Vagina (tissue), 2 donors: ENCODE results near the gene SLC39A11. TPM values are rescaled to one million over a fixed set of nuclear protein-coding genes. Genes with fewer than 3 reads are reported as not detected.
"Not testable (repeated sequence)": the region's sequence is repeated elsewhere in the genome, so short reads cannot be mapped to it uniquely, and the experiment has no call there.

Experiments
- DNase-seq, 2 donors: peaks; one replicate each; pipeline ENCODE4 v3.0.0-alpha.2; 2017; ENCODE audit errors: extremely low spot score in 2 of 2
- H3K27ac ChIP-seq: fragments of 200-600 bp; sonication (generic); one replicate; pipeline ENCODE4 v1.5.1; 2019
- H3K27me3 ChIP-seq: fragments of 200-600 bp; sonication (generic); one replicate; pipeline ENCODE4 v1.5.1; 2019
- H3K36me3 ChIP-seq, 2 donors: fragments of 200-600 bp; sonication (generic); one replicate each; pipeline ENCODE4 v1.5.1; 2017 to 2019
- H3K4me1 ChIP-seq: fragments of 200-600 bp; sonication (generic); one replicate; pipeline ENCODE4 v1.5.1; 2019
- H3K4me3 ChIP-seq, 2 donors: fragments of 200-600 bp; sonication (generic); 1 replicate in 1 of 2; 2 replicates in 1 of 2; pipeline ENCODE4 v1.5.1; 2016 to 2019
- H3K9me3 ChIP-seq: fragments of 200-600 bp; sonication (generic); one replicate; pipeline ENCODE4 v1.5.1; 2019
- POLR2A ChIP-seq, 2 donors: fragments of 450-650 bp; IDR thresholded peaks; one replicate each; pipeline ENCODE4 v1.6.1; 2017; ENCODE audit warnings: antibody characterized with exemption in 2 of 2, mild to moderate bottlenecking in 2 of 2, moderate library complexity in 2 of 2
- POLR2AphosphoS5 ChIP-seq, 2 donors: sonication (generic); formaldehyde crosslinking; IDR thresholded peaks; one replicate each; pipeline ENCODE4 v1.9.0; 2017; ENCODE audit warnings: antibody characterized with exemption in 2 of 2, mild to moderate bottlenecking in 2 of 2, low read depth in 1 of 2; ENCODE audit not compliant: insufficient read depth in 1 of 2
- intact Hi-C: fragments of 100-400 bp; cut with DNase I; formaldehyde crosslinking; loops from one replicate; pipeline ENCODE4 v1.15.1; 2023
- total RNA-seq: library from RNA; depleted of rRNA; stranded (reverse); fragments of >200 nt; gene quantifications from one replicate; pipeline ENCODE4 v1.2.3, GENCODE V29; 2016
- TF ChIP-seq, protein P1 (sequence below), 3 experiments: fragments of 450-650 bp in 2 of 3; fragments of 200-600 bp in 1 of 3; sonication (generic) in 1 of 3; IDR thresholded peaks; one replicate each; pipeline ENCODE4 v1.5.1; 2017 to 2019; ENCODE audit warnings: antibody characterized with exemption in 3 of 3, mild to moderate bottlenecking in 2 of 3, moderate library complexity in 2 of 3

The SLC39A11 gene
- total RNA-seq, 1 donor from 2014 or later, result 22.6 TPM

DNA sequence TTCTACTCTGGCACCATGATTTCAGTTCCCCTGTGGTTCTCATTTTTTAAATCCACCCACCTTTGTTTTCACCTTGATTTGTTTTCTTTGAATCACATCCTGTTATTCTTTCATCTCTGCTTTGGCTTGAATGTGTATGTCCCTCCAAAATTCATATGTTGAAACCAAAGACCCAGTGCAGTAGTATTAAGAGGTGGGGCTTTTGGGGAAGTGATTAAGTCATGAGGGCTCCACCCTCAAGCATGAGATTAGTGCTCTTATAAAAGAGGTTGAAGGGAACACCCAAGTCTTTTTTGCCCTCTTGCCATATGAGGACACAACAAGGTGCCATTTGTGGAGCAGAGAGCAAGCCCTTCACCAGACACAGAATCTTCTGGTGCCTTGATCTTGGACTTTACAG lies 382.3 kb downstream of the SLC39A11 start:
- intact Hi-C loops, result no loop called here

DNA sequence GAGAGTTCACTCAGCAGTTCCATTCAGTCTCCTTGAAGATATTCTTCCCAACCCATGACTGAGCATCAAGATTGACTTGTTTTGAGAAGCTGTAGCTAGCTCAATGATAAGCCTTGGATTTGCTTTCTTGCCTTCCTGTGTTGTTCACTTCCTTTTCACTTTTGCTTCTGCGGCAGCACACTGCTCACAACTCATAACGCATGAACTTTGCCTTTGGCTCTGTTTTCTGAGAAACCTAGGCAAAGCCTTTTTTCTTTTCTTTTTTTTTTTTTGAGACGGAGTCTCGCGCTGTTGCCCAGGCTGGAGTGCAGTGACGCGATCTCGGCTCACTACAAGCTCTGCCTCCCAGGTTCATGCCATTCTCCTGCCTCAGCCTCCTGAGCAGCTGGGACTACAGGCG lies 383.8 kb downstream of the SLC39A11 start:
- H3K4me1 ChIP-seq, intact Hi-C loops, H3K4me3 ChIP-seq, H3K27me3 ChIP-seq, H3K27ac ChIP-seq, H3K36me3 ChIP-seq, H3K9me3 ChIP-seq, DNase-seq: not testable (repeated sequence)

More for the DNA sequence above, 382.3 kb downstream of the SLC39A11 start:
- no peak for DNase-seq
- TF ChIP-seq POLR2A (IDR thresholded peaks at IDR 0.05) (no peak), POLR2AphosphoS5 (IDR thresholded peaks at IDR 0.05; ENCODE audit: insufficient read depth in 1 of 2, low read depth in 1 of 2) (peak in 1 of 2 donors; percentile 49)
- TF ChIP-seq, protein P1, sequence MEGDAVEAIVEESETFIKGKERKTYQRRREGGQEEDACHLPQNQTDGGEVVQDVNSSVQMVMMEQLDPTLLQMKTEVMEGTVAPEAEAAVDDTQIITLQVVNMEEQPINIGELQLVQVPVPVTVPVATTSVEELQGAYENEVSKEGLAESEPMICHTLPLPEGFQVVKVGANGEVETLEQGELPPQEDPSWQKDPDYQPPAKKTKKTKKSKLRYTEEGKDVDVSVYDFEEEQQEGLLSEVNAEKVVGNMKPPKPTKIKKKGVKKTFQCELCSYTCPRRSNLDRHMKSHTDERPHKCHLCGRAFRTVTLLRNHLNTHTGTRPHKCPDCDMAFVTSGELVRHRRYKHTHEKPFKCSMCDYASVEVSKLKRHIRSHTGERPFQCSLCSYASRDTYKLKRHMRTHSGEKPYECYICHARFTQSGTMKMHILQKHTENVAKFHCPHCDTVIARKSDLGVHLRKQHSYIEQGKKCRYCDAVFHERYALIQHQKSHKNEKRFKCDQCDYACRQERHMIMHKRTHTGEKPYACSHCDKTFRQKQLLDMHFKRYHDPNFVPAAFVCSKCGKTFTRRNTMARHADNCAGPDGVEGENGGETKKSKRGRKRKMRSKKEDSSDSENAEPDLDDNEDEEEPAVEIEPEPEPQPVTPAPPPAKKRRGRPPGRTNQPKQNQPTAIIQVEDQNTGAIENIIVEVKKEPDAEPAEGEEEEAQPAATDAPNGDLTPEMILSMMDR (IDR thresholded peaks at IDR 0.05), result no peak
- no peaks in the 10 kb centered on the region for H3K36me3 ChIP-seq
- H3K4me1 ChIP-seq, result no peaks in the 10 kb centered on the region
- no peak overlapping the region for H3K27ac ChIP-seq
- no peak overlapping the region for H3K4me3 ChIP-seq
- H3K27me3 ChIP-seq, result no peaks in the 10 kb centered on the region
- no peaks in the 10 kb centered on the region for H3K9me3 ChIP-seq

DNA sequence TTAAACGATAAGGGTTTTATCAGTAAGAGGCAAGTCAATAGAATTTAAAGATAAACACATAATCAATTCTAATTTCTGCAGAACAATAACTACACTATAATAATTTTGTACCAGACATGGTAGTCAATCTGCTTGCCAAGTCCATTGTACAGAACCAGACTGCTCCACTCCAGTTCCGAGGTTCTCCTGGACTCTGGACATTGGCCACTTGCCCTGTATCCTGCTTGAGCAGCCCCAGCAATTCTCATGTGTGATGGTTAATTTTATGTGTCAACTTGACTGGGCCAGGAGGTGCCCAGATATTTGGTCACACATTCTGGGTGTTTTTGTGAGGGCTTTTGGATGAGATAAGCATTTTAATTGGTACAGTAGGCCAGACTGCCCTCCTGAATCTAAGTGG lies 384.6 kb downstream of the SLC39A11 start:
- Histone ChIP-seq H3K9me3 (no peaks in the 10 kb centered on the region), H3K4me3 (no peak overlapping the region), H3K27me3 (no peaks in the 10 kb centered on the region), H3K27ac (no peak overlapping the region), H3K36me3 (no peaks in the 10 kb centered on the region), H3K4me1 (peaks cover 3% of the 10 kb centered on the region)
- intact Hi-C loops, result no loop called here
- DNase-seq, result no peak
- TF ChIP-seq, protein P1 (IDR thresholded peaks at IDR 0.05), result no peak

DNA sequence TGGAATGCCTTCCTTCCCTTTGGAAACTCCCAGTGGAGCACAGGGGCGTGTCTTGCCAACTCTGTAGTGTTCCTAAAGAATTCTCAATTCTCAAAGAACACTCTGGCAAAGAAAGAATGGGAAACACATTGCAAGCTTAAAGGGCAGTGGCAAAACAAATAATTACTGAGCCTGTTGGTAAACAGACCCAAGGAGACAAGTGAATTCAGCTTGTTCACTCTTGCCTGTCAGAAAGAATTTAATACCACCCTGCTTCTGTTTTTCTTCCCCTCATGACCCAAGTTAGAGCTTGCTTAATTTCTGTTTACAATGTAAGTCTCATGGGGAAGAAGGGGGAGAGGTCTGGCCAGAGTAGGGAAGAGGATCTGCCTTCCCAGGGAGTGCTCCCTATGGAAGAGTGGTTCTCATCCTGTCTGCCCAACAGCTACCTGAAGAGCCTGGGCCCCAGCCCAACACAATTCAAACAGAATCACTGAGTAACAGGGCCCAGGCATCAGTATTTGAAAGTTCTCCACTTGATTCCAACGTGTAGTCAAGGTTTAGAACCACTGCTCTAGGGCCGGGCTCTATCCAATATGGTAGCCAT lies 386.0 kb downstream of the SLC39A11 start:
- no peak overlapping the region for H3K27ac ChIP-seq
- no peaks in the 10 kb centered on the region for H3K9me3 ChIP-seq
- no peak for TF ChIP-seq POLR2AphosphoS5 (IDR thresholded peaks at IDR 0.05; ENCODE audit: insufficient read depth in 1 of 2, low read depth in 1 of 2)
- no peak for TF ChIP-seq POLR2A (IDR thresholded peaks at IDR 0.05)
- TF ChIP-seq, protein P1 (IDR thresholded peaks at IDR 0.05), result no peak
- no peaks in the 10 kb centered on the region for H3K36me3 ChIP-seq
- DNase-seq, result no peak
- peaks cover 6% of the 10 kb centered on the region for H3K4me1 ChIP-seq
- H3K4me3 ChIP-seq, result no peak overlapping the region
- intact Hi-C loops, result no loop called here
- H3K27me3 ChIP-seq, result no peaks in the 10 kb centered on the region

DNA sequence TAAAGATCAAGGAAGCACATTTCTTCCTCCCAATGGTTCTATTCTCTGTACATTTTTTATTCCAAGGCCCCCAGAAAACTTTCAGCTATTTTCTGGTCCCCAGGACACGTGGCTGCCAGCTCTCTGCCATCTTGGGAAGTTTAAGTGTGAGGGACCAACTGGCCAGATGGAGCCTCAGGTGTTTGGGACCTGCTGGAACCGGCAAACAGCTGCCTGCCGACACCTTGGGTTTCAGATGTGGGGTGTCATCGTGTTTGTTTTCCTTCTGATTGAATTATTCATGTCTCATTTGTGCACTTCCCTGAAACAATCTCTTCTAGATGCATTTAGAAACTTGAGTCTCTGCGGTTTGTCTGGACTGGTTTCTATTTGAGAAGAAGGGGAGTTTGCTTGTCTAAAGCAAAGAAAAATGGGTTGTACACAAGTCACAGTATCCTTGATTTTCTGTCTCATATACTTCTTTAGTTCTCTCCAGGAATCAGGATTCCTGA lies 386.5 kb downstream of the SLC39A11 start:
- H3K27ac ChIP-seq, result no peak overlapping the region
- H3K9me3 ChIP-seq, result no peaks in the 10 kb centered on the region
- H3K4me3 ChIP-seq, result no peak overlapping the region
- no peaks in the 10 kb centered on the region for H3K27me3 ChIP-seq
- peaks cover 6% of the 10 kb centered on the region for H3K4me1 ChIP-seq
- TF ChIP-seq, protein P1 (IDR thresholded peaks at IDR 0.05), result no peak
- TF ChIP-seq POLR2AphosphoS5 (IDR thresholded peaks at IDR 0.05; ENCODE audit: insufficient read depth in 1 of 2, low read depth in 1 of 2) (no peak), POLR2A (IDR thresholded peaks at IDR 0.05) (no peak)
- DNase-seq, result no peak
- intact Hi-C loops, result no loop called here
- no peaks in the 10 kb centered on the region for H3K36me3 ChIP-seq
